ENCODE measurements around the gene FAM131C.
"Not testable (repeated sequence)": the region's sequence is repeated elsewhere in the genome, so short reads cannot be mapped to it uniquely, and the experiment has no call there.

The FAM131C gene

DNA sequence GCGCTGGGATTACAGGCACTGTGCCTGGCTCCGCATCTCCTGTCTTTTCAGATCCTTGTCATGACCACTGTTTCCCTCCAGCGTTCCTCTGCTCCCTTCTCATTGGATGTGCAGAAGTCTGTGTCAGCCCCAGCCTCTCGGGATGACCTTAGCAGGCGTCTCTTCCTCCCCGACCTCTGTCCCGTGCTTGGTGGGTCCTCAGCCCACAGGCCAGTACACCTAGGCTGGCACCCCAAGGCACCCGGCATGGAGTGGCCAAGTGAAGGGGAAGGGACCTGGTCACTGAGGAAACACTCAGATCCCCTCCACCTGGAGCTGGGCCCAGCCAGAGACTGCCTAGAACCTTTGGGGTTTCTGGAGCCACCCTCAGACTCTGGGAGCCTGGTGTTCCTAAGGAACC, 32.3 kb downstream of the FAM131C start:
- no peak for DNase-seq (ENCODE audit: low read depth in 1 of 2, low spot score in 1 of 2)

DNA sequence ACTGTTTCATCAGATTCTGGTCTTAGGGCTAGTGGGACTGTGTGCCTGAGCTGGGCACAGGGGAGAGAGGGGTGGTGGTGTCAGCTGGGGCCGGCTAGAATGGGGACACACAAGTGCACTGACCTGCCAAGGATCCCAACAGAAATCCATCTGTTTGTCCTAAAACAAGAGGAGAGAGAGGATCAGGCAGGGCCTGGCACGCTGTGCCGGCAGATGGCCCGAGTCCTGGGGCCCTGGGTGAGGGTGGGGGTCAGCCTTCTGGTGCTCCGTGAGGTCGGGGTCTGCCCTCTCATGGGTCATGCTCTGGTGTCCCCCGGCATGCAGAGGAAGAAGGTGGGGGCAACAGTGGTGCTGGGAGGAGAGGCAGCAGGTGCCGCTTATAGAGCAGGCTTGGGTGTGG, 33.6 kb downstream of the FAM131C start:
- DNase-seq (ENCODE audit: low read depth in 1 of 2, low spot score in 1 of 2), result not testable (repeated sequence)

DNA sequence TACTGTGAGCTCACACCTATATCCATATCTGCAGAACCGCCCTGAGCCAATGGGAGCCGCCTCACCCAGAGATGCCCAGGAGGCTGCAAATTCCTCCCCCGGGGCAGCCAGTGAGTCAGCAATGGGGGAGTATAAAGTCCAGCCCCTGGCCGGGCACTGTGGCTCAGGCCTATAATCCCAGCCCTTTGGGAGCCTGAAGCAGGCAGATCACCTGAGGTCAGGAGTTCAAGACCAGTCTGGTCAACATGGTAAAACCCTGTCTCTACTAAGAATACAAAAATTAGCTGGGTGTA, 34.9 kb downstream of the FAM131C start:
- DNase-seq (ENCODE audit: low read depth in 1 of 2, low spot score in 1 of 2), result no peak

DNA sequence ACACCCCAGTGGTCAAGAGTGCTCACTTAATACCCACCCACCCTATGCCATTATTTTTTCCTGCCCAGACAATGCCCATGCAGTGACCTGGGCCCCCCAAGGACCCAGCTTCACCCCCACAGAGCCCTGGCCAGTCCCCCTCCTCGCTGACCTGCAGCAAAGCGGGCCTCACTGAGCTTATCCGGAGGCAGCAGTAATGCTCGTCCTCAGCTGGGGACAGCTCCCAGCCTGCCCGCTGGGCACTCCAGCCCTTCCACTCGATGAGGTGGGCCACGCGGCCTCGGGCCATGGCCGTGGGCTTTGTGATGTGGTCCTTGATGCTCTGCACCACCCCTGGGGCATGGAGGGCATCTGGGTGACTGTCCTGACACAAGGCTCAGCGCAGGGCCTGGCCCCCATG, 37.0 kb downstream of the FAM131C start:
- DNase-seq (ENCODE audit: low read depth in 1 of 2, low spot score in 1 of 2), result not testable (repeated sequence)

DNA sequence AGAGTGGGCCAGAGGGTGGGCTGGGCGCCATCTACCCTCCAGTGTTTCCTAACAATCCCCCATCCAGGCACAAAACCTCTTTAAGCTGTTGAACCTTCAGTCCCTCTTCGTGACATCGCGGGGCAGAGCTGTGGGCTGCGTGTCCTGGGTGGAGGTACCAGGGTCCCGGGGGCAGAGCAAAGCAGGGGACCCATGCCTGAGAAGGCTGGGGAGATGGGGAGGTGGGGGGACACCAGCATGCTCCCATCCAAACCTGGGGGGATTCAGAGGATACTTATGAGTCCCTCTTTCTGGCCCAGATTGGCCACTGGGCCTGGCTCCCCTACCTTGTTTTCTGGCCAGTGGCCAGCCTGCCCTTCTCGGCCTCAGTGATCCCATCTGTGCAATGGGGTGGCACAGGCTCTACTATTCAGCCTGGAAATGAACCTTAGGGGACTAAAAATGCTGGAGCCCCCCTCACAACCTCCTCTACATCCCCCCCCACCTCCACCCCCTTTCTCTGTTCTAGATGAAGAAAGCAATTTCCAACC, 40.3 kb downstream of the FAM131C start:
- DNase-seq (ENCODE audit: low read depth in 1 of 2, low spot score in 1 of 2), result not testable (repeated sequence)

DNA sequence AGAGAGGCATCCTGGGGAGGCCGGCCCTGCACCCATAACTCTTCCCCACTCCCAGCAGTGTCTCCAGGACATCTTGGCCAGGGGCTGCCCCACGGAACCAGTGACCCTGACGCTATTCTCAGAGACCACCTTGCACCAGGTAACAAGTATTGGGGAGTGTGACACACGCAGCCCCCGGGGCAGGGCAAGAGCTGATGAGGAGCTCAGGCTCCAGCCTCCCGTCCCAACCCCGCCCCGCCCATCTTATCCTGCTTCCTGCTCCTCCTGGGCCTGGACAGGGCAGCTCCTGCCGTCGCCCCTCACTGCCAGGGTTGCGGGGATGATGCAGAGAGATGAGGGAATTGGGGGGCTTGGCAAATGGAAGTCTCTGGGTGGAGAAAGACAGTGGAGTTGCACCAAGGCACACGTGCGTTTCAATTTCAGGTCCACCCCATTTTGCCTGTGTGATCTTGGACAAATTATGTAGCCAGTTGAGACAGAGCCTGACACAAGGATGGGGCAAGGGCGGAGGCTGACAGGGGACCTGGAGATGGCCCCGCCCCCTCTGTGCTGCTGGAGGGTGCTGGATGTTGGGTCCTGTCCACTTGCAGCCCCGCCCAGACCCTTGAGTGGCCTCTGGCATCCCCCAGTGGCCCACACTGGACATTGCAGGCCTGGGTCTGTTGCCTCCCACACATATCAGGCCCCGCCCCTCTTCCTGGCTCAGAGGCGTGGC, 40.9 kb downstream of the FAM131C start:
- DNase-seq (ENCODE audit: low read depth in 1 of 2, low spot score in 1 of 2), result peak; percentile 18 to 41

DNA sequence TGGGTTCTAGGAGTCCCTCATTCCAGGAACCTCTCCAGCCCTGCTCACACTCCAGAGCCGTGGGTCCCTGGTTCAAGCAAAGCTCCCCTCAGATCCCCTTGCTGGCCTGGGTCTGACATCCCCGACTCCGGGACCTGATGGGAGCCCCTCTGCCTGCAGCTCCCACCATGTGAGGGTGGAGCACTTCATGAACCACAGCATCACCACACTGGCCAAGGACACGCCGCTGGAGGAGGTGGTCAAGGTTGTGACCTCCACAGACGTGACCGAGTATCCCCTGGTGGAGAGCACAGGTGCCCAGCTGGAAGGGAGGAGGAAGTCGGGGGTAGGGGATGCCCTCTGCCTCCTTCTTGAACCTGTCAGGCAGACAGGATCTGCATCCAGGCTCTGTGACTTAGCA, 41.9 kb downstream of the FAM131C start:
- DNase-seq (ENCODE audit: low read depth in 1 of 2, low spot score in 1 of 2), result no peak

DNA sequence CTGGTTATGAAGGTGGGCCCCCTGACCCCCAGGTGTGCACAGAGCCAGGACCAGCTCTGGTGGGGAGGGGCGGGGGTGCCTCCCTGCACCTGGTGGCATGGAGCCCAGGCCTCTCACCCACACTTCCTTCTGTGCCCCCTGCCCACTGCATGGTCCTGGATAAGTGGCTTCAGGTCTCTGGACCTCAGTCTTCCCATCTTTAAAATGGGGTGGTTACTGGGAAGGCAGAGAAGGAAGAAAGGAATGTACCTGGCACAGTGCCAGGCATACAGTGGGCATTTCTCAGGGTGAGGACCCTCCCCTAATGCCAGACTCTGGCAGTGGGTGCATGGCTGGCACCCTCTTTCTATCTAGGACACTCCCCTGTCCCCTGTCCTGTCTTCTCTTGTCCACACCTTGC, 44.2 kb downstream of the FAM131C start:
- no peak for DNase-seq (ENCODE audit: low read depth in 1 of 2, low spot score in 1 of 2)

DNA sequence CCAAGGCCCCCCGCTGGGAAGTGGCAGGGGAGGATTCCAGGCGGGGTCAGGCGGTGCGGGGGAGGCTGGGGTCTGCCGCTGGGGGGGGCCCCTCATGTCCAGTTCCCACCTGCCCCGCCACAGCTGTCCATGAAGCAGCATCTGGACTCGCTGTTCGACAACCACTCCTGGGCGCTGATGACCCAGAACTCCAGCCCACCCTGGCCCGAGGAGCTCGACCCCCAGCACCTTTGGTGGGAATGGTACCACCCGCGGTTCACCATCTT, 44.5 kb downstream of the FAM131C start:
- DNase-seq (ENCODE audit: low read depth in 1 of 2, low spot score in 1 of 2), result not testable (repeated sequence)

DNA sequence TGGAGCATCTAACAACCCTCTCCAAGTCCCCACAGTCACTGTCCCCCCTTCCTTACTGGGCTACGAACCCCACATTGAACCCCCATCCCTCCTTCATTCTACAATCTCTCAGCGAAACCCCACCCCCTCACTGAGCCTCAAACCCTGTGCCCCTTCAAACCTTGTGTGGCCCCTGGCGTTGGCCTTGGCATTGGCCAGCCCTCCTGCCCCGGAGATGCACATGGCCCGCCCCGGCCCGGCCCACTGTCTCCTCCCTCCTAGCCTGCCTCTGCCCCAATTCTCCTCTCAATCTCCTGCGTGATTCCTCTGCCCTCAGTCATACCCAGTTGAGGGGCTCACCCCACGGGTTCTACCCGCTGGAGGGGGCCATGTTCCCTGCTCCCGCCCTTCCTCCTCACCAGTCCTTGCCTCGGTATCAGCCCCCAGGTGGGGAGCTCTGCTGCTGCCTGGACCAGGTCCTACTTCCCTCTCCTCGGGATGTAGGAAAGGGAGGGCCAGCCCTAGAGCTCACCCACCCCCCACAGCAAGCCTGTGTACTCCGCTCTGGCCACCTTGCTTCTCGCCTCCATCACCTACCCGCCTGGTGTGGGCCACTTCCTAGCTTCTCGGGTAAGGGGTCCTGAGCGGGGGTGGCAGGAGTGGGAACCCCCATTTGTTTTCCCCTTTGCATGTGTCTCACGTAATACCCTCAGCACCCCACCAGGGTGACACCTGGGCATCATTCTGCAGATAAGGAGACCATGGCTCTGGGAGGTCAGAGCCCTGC, 45.0 kb downstream of the FAM131C start:
- no peak for DNase-seq (ENCODE audit: low read depth in 1 of 2, low spot score in 1 of 2)

DNA sequence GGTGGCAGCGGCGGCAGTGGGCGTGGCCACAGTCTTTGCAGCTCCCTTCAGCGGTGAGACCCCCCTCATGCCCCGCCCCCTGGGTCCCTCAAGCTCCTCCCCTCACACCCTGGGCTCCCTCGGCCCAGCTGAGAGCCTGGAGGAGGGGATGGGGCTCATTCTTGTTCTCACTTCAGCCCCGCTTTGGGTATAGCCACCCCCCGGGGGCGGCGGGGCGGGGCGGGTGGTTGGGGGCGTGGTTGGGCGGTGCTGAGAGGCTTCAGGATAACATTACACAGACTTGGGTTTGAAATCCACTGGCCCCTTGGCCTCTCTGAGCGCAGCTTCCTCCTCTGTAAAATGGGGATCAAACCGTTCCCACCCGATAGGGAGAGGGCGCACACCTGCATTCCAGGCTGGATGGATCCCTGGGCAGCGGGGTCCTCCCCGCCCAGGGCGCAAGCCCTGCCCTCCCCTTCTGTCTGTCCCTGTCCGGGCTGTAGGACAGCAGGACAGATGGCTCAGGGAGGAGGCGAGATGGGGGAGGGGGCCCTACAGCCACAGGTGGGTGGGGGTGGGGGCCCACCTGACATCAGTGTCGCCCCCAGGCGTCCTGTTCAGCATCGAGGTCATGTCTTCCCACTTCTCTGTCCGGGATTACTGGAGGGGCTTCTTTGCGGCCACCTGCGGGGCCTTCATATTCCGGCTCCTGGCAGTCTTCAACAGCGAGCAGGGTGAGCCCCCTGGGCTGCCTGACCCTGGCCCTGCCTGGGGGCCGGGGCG, 46.5 kb downstream of the FAM131C start:
- peak in 1 of 2 donors; percentile 23 for DNase-seq (ENCODE audit: low read depth in 1 of 2, low spot score in 1 of 2)

DNA sequence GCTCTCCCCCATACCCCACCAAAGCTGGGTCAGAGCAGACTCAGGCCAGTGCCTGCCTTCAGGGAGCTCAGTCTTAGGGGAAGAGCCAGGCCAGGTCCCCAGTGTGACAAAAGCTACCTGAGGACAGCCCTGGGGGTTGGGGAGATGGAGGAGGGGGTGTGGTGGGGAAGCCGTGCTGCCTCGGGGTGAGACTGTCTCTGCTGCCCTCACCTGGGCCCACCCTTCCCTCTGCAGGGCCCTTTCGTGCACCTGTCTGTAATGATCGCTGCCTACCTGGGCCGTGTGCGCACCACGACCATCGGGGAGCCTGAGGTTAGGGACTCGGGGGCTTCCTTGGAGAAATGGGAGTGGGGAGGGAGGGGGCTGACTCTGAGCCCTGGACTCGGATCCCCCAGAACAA, 47.1 kb downstream of the FAM131C start:
- not testable (repeated sequence) for DNase-seq (ENCODE audit: low read depth in 1 of 2, low spot score in 1 of 2)

DNA sequence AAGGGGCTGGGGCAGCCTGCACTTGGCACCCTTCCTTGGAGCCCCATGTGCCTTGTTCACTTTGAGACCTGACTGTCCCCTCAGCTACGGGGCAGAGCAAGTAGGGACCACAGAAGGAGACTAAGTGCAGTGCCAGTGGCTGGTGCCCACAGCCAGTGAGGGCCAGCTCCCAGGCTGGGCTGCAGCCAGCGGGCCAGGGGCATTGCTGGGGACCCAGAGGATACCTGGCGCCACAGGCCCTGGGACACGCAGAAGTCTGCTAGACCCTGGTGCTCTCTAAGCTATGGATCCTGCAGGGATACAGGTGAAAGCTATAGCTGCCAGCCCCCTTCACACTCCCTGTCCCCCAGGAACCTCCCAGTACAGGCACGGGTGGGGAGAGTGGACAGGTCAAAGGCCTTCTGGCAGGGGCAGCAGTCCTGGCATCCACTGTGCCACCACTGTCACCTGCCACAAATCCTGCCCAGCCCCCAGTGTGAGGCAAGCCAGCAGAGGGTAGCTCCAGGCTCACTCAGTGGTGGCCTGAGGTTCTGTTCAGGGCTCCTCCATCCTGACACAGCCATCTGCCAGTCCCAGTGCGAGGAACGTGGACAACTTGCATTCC, 50.3 kb downstream of the FAM131C start:
- DNase-seq (ENCODE audit: low read depth in 1 of 2, low spot score in 1 of 2), result no peak

DNA sequence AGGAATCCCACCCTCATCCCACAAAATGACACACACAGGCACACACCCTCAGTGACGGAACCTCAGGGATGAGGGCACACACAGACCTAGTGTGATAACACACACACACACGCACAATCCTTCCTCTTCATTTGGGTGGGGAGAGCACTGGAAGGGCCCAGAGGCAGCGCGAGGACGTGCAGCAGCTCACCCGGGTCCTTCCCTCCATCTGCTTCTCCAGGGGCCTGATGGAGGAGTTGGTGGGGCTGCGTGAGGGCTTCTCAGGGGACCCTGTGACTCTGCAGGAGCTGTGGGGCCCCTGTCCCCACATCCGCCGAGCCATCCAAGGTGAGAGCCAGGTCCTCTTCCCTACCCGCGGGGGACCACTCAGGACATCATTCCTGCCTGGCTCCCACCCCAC, 51.1 kb downstream of the FAM131C start:
- DNase-seq (ENCODE audit: low read depth in 1 of 2, low spot score in 1 of 2), result no peak

DNA sequence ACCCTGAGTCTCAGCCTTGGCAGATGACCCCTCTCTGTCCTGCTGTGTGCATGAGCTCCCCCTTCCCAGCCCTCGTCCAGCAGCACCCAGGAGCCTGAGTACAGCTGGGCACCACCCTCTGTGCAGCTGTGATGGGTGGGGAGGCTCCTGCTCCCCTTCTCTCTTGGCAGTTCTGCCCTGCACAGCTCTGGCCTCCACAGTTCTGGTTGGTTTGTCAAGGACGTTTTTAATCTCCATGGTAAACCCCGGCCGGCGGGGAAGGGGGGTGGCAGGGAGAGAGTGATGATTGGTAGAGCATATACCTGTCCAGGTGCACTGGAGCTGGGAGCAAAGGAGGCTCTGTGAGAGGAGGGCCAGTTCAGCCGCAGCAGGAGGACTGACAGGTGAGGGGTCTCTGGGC, 51.8 kb downstream of the FAM131C start, which contains the start of gene CLCNKA:
TSS of gene CLCNKA (plus strand) at position 356 of the 400 bp plus-strand sequence. CDS start 584 bp downstream, outside the sequence.
- DNase-seq (ENCODE audit: low read depth in 1 of 2, low spot score in 1 of 2), result no peak

DNA sequence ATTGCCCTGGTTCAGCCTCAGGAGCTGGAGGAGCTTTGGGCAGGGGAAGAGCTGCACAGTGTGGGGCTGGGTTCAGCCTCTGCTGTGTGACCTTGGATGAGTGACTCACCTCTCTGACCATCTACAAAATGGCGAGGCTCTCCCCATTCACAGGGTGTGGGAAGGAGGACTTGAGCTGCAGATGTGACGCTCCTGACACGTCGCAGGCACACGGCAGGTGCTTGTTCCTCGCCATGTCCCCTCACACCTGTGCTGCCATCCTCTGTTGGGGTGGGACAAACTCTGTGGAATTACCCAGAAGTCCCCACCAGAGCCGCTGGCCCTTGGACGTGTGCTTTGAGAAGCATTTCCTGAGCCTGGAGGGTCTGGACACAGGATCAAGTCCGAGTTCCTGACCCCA, 52.6 kb downstream of the FAM131C start:
- DNase-seq (ENCODE audit: low read depth in 1 of 2, low spot score in 1 of 2), result not testable (repeated sequence)

DNA sequence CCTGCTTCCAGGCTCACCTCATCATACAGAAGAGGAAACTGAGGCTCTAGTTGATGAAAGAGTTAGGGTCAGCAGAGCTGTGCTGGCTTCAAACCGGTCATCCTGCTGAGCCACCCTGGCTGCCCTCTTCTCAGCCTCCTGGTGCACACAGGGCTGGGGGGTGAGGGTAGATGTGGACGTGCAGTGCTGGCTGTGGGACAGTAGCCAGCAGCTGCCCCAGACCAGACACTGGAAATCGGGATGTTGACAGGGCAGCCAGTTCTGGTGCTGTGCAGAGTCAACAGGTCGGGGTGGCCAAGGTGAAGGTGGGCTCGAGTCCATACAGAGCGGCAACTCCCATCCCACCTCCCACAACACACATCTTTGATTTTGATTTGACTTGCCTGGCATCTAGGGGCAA, 53.1 kb downstream of the FAM131C start:
- no peak for DNase-seq (ENCODE audit: low read depth in 1 of 2, low spot score in 1 of 2)

DNA sequence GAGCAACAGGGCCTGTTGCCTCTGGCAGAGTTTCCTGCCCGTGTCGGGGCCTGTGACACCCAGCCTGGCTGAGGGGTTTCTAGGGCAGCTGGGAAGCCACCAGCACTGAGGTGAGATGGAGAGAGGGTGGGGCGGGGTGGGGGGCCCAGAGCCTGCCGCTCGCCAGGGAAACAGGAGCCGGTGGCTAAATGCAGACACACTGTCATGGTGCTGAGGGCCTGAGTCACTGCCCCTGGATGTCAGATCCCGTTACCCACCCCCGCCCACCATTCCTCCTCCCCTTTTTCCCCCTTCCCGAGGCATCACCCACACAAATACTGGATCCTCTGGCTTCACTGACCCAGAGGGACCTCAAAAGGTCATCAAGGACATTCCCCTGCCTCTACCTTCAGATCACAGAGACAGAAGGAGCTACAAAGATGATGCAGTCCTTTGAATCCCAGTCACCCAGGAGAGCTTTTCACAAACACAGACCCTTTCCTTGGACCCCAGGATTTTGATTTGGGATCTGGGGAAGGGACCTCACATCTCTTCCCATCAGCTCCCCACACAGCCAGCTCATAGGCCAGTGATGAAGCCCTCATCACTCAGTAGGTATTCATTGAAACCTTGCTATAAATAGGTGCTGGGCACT, 53.7 kb downstream of the FAM131C start:
- DNase-seq (ENCODE audit: low read depth in 1 of 2, low spot score in 1 of 2), result no peak

DNA sequence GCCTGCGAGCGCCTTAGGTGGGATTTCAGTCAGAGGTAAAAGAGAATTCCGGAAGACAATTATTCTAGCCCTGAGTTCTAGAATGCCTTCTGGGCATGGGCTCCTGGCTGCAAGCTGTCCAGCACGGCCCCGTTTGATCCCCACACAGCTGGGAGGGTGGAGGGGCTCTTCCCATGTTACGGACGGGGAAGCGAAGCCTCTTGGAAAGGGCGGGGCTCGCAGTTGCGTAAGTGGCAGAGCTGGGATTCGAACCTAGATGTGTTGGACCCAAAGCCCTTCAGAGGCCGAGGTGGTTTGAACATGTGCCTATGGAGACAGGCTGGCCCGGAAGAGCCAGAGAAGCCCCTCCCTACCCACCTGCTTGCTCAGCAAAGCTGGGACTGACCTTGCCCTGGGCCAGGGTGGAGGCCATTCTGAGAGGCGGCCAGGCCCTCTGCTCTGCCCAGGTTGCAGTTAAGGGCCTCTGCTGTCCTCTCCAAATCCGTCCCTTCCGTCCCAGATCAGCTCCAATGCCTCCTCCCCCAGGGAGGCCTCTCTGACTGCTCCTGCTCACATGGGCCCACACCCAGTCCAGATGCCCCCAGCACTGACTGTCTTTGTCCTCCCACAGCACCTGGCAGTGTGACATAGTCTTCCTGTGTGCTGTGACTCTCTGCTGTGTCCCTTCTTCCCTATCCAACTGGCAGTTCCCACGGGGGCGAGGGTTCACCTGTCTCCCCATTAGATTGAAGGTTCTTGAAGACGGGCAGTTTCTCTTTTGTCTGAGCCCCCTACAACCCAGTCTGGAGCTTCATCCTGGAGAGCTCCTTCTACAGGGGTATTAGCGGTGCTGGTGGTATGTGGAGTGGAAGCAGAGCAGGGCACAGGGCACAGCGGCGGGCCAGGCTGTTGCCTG, 54.5 kb downstream of the FAM131C start:
- no peak for DNase-seq (ENCODE audit: low read depth in 1 of 2, low spot score in 1 of 2)

DNA sequence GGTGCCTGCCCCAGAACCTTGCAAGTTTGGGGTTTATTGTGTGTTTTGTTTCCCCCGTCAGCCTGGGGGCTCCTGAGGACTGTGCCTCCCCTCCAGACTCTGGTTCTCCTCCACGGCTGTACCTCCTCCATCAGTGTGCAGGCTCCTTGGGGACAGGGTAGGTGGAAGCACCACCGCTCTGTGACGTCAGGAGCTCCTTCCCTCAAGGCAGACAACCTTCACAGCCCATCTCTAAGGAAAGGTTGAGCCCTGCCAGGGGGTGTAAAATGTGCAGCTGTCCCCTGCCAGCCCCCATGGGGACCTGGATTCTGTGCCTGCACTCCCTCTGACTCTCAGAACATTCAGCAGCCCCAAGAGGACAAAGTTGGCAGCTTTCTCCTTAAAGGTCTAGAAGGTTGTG, 55.1 kb downstream of the FAM131C start:
- no peak for DNase-seq (ENCODE audit: low read depth in 1 of 2, low spot score in 1 of 2)
